Ectodermal cell (in vitro differentiated cells): Measurements from ENCODE around the gene LARGE1.

ENCODE experiments used
- H3K27ac ChIP-seq: 2 replicates; pipeline ENCODE4 v1.7.0; 2013; ENCODE audit warnings: mild to moderate bottlenecking, low read depth, low read length; ENCODE audit not compliant: insufficient read depth, poor library complexity, severe bottlenecking
- H3K27me3 ChIP-seq: 2 replicates; pipeline ENCODE4 v1.7.0; 2013; ENCODE audit warnings: mild to moderate bottlenecking, low read length; ENCODE audit not compliant: insufficient read depth, control insufficient read depth, poor library complexity, severe bottlenecking
- H3K36me3 ChIP-seq: one replicate; pipeline ENCODE4 v1.7.0; 2013; ENCODE audit warnings: low read length; ENCODE audit not compliant: control insufficient read depth, insufficient read depth
- H3K4me1 ChIP-seq: one replicate; pipeline ENCODE4 v1.7.0; 2013; ENCODE audit warnings: low read length; ENCODE audit not compliant: control insufficient read depth, insufficient read depth
- H3K4me3 ChIP-seq: 2 replicates; pipeline ENCODE4 v1.7.0; 2013; ENCODE audit warnings: low read depth, low read length, control low read depth; ENCODE audit not compliant: insufficient read depth
- H3K9me3 ChIP-seq: 2 replicates; pipeline ENCODE4 v1.7.0; 2013; ENCODE audit warnings: mild to moderate bottlenecking, low read length, moderate library complexity; ENCODE audit not compliant: control insufficient read depth
- WGBS, 2 experiments: methylation state at CpG; one replicate each; pipeline ENCODE4 v1.1.7; 2013; ENCODE audit warnings: missing lambda C conversion rate in 2 of 2; 5-methylcytosine and 5-hydroxymethylcytosine counted together

The LARGE1 gene

DNA sequence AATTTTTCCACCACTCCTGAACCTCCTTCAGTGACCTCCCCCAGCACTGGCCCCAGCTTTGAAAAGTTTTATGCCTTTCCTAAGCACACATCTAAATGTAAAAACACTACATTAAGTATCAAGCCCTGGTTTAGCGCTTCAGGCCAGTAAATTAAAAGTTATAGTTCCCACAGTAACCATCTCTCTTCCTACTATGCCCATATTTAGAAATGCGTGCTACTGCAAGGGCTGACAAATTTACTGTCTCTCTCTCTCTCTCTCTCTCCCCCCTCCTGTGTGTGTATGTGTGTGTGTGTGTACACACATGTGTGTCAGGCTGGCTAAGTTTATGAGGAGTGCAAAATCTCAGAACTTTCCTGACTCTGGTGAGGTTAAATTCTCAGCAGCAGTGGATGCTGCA, 231.4 kb downstream of the LARGE1 start:
- Histone ChIP-seq H3K4me1 (no peaks in the 10 kb centered on the region), H3K27ac (no peak overlapping the region), H3K36me3 (no peaks in the 10 kb centered on the region), H3K27me3 (no peaks in the 10 kb centered on the region), H3K9me3 (no peaks in the 10 kb centered on the region), H3K4me3 (no peak overlapping the region)
- 97 to 100% methylated on average over 1 to 2 of the region's 2 CpGs for WGBS, 2 experiments

DNA sequence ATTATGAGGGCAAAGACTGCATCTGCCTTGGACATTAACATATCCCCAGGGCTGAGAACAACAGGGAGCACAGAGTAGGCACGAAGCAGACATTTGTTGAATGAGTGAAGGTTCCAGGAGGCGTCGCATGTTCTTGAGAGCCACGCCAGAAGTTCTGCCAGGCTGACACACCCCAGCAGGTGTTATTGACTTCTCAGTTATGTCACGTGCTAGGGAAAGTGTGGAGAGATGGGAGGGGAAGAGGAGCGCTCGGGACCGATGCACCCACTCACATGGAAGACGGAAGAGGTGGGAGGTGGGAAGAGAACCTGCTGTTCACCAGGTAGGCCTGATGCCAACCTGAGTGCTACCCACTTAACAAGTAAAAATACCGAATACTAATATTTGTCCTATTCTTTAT, 232.8 kb downstream of the LARGE1 start:
- 96% methylated on average over 10 of the region's 10 CpGs for WGBS, 2 experiments
- Histone ChIP-seq H3K36me3 (no peaks in the 10 kb centered on the region), H3K4me3 (no peak overlapping the region), H3K27me3 (no peaks in the 10 kb centered on the region), H3K4me1 (no peaks in the 10 kb centered on the region), H3K9me3 (no peaks in the 10 kb centered on the region), H3K27ac (no peak overlapping the region)

DNA sequence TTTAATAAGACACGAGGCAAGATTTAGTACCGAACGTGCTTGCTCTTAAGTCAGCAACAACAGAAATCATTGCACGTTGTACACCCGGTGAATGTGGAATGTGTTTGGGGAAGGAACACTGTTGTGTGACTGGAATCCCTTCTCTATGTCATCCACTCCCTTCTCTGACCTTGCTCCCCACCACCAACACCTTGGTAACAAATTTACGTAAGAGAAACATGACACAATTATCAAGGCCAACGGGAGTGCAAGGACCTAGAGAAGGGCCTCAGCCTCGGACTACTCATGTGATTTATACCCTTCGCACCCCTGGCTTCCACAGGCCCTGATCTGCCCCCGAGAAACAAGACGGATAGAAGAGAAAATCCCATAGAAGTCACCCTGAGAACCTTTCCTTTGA, 236.2 kb downstream of the LARGE1 start:
- WGBS, 2 experiments, result 95 to 96% methylated on average over 11 of the region's 11 CpGs
- H3K9me3 ChIP-seq, result no peaks in the 10 kb centered on the region
- H3K4me1 ChIP-seq, result no peaks in the 10 kb centered on the region
- H3K4me3 ChIP-seq, result no peak overlapping the region
- H3K36me3 ChIP-seq, result no peaks in the 10 kb centered on the region
- H3K27me3 ChIP-seq, result no peaks in the 10 kb centered on the region
- no peak overlapping the region for H3K27ac ChIP-seq

DNA sequence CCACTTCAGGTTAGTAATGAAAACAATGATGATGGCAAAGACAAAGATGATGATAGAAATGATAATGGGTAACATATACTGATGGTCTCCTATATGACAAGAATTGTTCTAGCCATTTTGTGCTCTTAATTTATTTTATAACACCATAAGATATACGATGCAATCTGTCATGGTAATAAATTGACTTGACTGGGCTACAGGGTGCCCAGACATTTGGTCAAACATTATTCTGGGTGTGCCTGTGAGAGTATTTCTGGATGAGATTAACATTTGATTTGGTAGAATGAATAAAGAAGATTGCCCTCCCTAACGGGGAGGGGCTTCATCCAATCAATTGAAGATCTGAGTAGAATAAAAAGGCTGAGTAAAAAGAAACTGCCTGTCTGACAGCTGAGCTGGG, 237.3 kb downstream of the LARGE1 start:
- Histone ChIP-seq H3K9me3 (no peaks in the 10 kb centered on the region), H3K4me1 (no peaks in the 10 kb centered on the region), H3K36me3 (no peaks in the 10 kb centered on the region), H3K27me3 (no peaks in the 10 kb centered on the region), H3K27ac (no peak overlapping the region), H3K4me3 (no peak overlapping the region)
- WGBS, 2 experiments, result 73 to 83% methylated on average over 2 of the region's 2 CpGs

DNA sequence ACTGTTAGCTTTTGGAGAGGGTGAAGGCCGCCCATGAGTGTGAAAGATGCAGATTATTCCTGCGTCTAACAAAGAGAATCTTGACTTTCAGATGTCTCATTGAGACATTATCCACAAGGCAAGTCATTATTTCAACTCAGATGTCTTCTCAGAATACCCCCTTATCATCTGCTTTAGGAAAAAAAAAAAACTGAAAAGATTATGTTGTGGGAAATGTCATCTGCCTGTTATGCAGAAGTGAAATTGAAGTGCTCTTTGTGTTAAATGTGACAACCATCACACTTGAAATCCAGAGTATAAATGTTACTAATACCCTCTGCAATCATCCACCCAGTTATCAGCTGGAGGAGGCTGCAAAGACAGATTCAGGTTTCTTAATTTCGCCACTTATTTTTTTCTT, 239.6 kb downstream of the LARGE1 start:
- Histone ChIP-seq H3K9me3 (no peaks in the 10 kb centered on the region), H3K27me3 (no peaks in the 10 kb centered on the region), H3K4me1 (peaks cover 6% of the 10 kb centered on the region), H3K36me3 (no peaks in the 10 kb centered on the region), H3K4me3 (no peak overlapping the region), H3K27ac (no peak overlapping the region)
- 83 to 98% methylated on average over 2 to 3 of the region's 3 CpGs for WGBS, 2 experiments

DNA sequence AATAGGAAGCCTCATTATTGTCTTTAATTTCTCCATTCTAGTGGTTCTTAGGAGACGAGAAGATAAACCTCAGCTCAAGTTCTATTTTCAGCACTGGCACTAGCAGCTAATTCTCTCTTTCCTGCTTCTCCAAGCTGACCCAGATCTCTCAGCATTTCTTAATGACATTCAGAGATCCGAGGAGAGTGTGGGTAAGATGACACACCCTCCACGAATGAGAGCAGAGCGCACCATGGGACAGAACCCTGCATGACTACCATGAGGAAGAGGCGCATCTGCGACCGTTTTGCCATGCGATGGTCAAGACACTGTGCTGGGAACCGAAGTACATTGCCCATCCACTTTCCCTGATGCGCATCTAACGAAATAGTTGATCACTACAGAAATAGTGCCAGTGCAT, 241.8 kb downstream of the LARGE1 start:
- H3K36me3 ChIP-seq, result no peaks in the 10 kb centered on the region
- H3K4me1 ChIP-seq, result peaks cover 6% of the 10 kb centered on the region
- WGBS, 2 experiments, result 89 to 91% methylated on average over 11 of the region's 11 CpGs
- no peak overlapping the region for H3K27ac ChIP-seq
- H3K27me3 ChIP-seq, result no peaks in the 10 kb centered on the region
- H3K4me3 ChIP-seq, result no peak overlapping the region
- no peaks in the 10 kb centered on the region for H3K9me3 ChIP-seq

DNA sequence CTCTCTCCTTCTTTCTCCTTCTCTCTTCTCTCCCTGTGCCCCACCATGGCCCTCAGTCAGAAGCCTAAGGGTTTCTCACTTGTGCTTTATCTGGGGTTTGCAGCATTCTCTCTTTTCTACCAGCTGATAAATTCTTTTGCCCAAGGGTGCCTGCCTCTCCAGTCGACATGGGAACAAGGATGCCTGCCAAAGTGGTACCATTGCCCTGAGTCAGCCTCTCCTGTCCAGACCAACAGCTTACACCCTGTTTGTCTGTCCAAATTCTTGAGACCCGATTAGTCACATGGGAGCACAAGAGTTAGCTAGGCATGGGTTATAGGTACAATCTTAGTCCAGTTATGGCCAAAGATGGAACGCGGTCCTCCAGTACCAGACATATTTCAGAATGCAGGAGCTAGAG, 242.7 kb downstream of the LARGE1 start:
- Histone ChIP-seq H3K9me3 (no peaks in the 10 kb centered on the region), H3K36me3 (no peaks in the 10 kb centered on the region), H3K4me1 (peaks cover 6% of the 10 kb centered on the region), H3K27me3 (no peaks in the 10 kb centered on the region), H3K4me3 (no peak overlapping the region), H3K27ac (no peak overlapping the region)
- WGBS, 2 experiments, result 68% methylated on average over 4 of the region's 4 CpGs

DNA sequence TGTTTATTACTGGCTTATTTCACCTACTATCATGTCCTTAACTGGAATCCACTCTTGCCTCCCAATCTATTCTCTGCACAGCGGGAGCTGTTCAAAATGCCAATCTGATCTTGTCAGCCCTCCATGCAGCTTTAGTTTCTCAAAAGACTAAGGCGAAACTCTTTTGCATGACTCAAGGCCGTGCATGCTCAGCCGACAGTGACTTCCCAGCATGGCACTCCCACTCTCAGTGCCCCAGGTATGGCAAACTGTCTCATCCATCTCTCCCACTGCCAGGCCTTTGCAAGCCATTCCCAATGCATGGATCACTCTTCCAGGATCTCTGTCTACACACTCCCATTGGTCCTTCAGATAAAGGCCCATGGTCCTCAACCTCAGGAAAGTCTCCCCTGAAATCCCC, 245.9 kb downstream of the LARGE1 start:
- WGBS, 2 experiments, result 50 to 56% methylated on average over 4 of the region's 4 CpGs
- Histone ChIP-seq H3K4me3 (no peak overlapping the region), H3K36me3 (no peaks in the 10 kb centered on the region), H3K27me3 (no peaks in the 10 kb centered on the region), H3K4me1 (peaks cover 6% of the 10 kb centered on the region), H3K27ac (no peak overlapping the region), H3K9me3 (no peaks in the 10 kb centered on the region)

DNA sequence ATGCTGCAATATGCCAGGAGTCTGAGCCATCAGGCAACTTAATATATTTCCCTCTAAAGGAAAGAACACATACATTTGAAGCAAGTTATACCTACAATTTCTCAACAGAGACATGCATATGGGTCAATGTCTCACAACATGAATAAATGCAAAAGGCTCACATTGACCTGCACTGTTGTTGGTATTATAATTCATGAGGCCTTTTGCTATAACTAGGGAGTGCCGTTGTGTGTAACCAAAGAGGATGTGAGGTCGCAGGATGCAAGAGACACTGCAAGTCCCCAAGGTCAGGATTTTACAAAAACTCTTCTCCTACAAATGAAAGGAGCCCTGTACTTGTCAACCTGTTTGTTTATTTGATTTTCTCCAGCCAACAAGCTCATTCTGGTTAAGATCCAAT, 250.5 kb downstream of the LARGE1 start:
- H3K36me3 ChIP-seq, result no peaks in the 10 kb centered on the region
- no peak overlapping the region for H3K27ac ChIP-seq
- H3K4me3 ChIP-seq, result no peak overlapping the region
- H3K4me1 ChIP-seq, result peaks cover 20% of the 10 kb centered on the region
- 84 to 93% methylated on average over 2 of the region's 2 CpGs for WGBS, 2 experiments
- no peaks in the 10 kb centered on the region for H3K27me3 ChIP-seq
- H3K9me3 ChIP-seq, result no peaks in the 10 kb centered on the region

DNA sequence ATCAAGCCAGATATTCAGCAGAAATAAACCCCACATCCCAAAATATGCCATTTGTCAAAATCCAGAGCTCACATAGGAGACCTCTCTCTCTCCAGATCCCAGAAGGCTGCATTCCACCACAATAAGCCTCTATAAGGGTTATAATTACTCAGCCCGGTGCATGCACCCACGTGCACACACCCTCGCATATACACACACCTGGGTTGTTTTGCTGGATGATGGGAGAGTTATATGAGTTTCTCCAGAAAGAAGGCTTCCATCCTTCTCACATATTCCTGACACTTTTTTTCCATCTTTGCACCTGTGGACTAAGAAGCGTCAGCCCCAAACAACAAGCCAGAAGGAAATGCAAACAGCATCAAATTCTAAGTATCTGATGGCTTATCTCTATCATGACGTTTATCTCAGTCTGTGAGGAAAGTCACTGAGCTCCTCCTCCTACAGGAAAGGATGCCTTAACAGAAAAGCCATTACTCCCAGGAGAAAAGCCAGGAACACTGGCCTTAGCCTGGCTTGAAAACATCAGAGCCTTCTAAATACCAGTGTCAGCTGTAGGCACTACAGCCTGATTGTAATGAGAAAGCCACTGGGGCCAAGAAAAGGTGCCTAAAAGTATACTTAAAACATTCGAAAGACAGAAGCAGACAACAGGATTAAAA, 253.2 kb downstream of the LARGE1 start:
- Histone ChIP-seq H3K9me3 (no peaks in the 10 kb centered on the region), H3K27ac (peak overlapping the region; percentile 33), H3K4me3 (no peak overlapping the region), H3K4me1 (peaks cover 20% of the 10 kb centered on the region), H3K36me3 (no peaks in the 10 kb centered on the region), H3K27me3 (no peaks in the 10 kb centered on the region)
- 28 to 42% methylated on average over 2 to 4 of the region's 6 CpGs for WGBS, 2 experiments
